ENCODE results near the gene SNED1. TPM values are rescaled to one million over a fixed set of nuclear protein-coding genes. Genes with fewer than 3 reads are reported as not detected.

Gene SNED1
- total RNA-seq, 1 experiment from 2014 or later: 65.5 TPM

DNA sequence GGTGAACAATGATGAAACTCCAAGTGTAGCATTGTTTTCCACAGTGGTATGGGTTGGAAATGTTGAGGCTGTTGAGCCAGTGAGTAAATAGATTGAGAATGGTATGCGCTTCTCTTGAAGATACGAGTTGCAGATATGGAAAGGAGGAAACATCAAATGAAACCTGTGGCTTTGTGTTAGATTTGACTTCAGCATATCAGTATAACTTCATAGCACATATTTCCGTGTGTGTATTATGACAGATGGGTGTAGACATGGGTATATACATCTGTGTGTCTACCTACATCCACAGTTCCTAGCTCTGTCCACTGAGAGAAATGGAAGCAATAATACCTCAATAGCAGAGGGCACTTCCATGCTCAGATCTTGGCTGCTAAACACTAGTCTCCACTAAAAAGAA lies 8.0 kb downstream of the SNED1 start:
- DNase-seq (ENCODE audit: low read depth): no peak

DNA sequence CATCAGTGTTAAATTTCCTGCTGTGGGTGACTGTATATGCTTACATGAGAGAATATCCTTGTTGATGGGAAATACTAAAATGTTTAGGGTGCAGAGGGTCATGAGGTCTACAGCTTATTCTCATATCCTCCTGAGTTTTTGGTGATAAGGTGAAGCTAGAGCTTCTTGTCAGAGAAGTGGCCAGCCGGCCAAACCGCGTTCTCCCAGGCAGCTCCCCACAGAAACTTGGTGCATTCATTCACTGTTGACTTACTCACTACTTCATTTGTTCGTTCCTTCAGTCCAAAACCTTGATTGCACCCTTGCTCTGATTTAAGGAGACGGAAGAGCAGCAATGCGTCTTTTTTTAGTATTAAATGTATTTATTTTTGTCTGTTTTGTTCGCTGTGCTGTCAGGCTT lies 8.7 kb downstream of the SNED1 start:
- no peak for DNase-seq (ENCODE audit: low read depth)

DNA sequence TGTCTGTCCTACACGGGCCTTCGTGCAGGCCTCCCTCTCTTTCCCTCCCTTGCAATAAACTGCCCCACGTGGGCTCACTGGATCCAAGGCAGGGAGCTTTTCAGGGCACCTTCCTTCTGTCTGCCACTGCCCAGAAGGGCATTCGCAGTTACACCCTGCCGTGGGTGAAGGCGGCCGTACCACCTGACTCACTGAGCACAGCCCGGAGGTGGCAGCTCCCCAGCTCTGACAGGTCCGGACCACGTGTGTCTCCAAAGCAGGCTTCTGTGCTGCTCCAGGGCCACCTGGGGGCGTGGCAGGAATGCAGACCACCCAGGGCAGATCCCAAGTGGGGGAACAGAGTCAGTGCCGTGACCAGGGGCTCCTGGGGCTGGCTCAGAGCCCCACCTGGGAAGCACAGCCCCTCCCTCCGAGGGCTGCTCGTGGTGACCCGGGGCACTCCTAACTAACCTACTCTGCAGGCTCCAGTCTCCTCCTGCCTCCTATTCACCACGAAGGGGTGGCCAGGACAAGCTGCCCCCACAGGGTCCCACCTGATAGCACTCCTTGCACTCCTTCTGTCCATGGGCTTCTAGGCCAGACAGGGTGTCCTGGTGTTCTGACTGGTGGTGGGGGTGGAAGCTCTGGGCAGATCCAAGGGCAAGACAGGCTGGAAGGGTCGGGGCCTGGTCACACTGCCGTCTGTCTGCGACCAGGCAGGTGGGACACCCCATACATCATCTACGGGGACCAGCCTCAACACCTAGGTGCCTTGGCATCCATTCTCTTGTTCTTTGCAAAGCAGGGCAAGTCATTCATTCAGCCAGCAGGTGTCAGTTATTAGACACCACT lies 9.7 kb downstream of the SNED1 start:
- DNase-seq (ENCODE audit: low read depth): no peak

DNA sequence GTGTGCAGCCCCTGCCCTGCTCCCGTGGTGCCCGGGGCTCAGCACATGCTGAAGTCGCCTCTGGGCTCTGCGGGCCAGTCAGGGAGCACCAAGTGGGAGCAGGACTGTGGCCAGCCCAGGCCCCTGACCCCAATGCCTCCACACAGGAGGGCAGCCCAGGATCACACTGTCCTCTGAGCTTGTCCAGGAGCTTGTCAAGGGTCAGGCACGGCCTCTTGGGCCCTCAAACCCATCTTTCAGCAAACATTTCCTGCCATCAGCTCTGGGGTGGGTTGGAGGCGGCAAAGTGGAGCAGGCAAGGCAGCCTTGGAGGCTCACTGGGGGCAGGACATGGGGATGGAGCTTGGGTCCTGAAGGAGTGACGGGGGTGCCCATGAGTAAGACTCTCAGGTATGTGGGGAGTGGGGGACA lies 10.3 kb downstream of the SNED1 start:
- no peak for DNase-seq (ENCODE audit: low read depth)

DNA sequence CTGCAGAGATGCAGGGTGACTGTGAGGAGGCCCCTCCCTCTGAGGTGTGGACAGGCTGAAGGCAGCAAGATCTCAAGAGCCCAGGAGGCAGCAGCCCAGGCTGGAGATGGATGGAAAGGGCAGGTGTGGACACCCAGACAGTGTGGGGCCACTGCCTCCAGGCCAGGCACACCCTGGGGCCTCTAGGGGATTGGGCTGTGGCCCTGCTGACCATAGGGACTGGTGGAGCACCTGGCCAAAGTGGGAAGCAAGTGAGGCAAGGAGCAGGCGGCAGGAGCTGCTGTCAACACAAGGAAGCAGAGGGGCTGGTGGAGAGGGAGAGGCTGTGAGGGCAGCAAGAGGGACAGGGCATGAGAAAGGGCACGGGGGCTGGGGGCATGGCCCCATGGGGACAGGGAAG lies 10.8 kb downstream of the SNED1 start:
- DNase-seq (ENCODE audit: low read depth): no peak

DNA sequence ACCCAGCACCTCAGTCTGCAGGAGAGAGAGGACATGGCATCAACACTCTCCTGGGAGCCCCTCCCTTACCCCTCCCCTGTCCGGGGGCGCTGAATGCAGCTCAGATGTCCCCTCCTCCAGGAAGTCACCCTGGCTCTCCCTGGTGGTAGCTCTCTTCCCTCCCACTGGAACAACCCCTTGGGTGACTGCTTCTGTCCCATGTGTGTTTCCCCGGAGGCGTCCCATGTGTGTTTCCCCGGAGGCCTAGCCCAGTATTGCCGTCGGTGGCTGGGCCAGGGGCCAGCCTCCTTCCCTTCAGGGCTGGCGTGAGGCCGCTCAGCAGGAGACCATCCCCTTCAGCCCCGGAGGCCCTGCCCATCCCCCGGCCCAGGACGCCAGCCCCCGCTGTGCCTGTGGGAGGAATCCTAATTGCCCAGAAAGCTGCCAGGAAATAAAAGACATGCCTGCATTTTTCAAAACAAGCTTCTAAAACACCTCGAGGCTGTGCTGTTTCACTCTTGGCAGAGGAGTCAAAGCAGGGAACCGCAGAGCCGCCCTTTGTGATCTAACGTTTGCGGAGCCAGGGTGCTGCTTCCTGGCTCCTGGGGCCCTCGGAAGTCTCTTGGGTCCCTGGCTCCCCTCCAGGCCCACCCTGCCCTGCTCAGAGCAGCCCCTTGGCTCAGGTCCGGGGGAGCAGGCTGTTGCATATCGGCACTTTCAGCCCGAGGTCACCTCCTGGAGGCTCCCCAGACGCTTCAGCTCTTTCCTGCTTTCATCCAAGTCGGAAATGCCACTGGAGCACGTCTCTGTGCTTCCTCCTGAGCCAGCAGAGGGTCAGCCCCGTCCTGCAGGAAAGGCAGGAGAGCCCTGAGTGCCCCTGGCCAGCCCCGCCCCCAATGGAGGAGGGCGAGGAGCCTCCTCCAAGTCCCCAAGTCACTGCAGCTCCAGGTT lies 11.4 kb downstream of the SNED1 start:
- peak; percentile 100 for DNase-seq (ENCODE audit: low read depth)

DNA sequence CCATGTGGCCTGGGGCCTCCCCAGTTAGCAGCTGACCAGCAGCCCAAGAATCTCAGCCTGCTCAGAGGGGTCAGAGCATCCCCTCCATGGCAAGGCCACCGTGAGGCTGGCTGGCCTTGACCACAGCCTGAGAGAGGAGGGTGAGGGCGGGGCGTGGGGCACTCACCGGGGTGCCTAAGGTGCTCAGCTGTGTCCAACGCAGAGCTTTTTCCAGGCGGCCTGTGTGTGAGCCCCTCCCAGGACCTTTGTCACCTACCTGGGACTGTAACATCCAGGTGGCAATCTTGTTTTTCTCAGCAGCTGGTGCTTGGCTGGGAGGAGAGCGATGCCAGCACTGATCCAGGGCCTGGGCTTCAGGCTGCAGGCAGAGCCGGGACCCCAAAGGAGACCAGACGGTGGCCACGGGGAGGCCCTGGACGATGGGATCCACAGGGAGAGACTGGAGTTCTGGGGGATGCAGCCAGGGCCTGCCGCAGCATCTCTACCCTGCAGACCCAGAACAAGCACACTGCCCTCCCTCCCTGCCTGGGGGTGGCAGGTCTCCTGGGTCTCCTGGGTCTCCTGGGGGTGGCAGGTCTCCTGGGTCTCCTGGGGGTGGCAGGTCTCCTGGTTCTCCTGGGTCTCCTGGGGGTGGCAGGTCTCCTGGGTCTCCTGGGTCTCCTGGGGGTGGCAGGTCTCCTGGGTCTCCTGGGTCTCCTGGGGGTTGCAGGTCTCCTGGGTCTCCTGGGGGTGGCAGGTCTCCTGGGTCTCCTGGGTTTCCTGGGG lies 12.3 kb downstream of the SNED1 start:
- DNase-seq (ENCODE audit: low read depth): no peak

DNA sequence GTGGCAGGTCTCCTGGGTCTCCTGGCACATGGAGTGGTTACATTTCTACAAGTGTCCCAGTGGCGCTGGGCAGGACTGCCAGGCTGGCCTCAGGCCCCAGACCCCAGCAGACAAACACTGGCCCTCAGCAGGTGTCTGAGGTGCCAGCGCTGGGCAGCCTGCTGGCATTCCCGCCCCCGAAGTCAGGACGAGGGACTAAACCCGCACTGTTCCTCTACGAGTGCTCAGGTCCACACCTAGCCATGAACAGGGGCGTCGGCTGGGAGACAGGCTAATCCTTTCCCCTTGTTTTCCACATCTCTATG lies 12.8 kb downstream of the SNED1 start:
- DNase-seq (ENCODE audit: low read depth): no peak

DNA sequence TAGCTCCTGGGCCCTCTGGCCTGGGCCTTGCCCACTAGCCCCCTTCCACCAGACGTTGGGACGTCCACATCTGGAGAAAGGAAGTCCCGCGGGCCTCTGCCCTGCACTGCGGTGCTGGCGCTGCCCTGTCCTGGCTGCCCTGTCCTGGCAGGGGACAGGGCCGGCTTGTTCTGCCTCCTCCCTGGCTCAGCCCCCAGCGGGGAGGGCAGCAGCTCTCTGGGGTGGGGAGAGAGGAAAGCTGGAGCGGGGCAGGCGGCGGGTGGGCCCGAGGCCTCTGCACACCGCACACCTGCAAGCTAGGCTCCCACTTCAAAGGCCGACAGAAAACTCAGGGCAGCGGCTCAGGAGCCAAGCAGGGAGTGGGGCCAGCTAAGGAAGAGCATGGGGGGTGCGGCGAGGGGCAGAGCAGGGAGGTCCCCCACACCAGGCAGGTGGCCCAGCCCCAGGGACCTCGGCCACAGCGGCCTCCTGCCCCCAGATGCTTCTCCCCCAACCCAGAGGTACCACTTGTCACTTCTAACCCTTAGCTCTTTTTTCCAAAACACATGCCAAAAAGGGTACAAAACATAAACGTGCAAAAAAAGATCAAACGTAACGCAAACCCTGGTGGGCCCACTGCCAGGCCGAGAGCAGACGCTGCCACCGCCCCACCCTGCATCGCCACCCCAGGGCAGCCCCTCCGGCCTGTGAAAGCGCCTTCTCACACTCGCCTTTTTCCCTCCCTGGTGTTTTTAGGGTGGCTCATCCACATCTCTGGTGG lies 13.5 kb downstream of the SNED1 start:
- no peak for DNase-seq (ENCODE audit: low read depth)

DNA sequence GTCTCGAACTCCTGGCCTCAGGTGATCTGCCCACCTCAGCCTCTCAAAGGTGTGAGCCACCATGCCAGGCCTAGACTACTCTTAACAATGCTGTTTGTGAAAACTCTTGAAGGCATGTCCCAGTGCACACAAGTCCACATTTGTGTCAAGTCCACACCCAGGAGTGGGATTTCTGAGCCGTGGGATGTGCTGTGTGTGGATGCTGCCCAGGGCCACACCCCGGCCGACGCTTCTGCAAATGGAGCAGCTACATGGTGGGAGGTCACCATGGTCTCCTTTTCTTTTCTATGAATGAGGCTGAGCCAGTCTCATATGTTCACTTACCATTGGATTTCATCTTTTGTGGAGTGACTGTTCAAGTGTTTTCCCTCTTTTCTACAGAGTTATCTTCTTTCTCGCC lies 15.8 kb downstream of the SNED1 start:
- DNase-seq (ENCODE audit: low read depth): no peak

DNA sequence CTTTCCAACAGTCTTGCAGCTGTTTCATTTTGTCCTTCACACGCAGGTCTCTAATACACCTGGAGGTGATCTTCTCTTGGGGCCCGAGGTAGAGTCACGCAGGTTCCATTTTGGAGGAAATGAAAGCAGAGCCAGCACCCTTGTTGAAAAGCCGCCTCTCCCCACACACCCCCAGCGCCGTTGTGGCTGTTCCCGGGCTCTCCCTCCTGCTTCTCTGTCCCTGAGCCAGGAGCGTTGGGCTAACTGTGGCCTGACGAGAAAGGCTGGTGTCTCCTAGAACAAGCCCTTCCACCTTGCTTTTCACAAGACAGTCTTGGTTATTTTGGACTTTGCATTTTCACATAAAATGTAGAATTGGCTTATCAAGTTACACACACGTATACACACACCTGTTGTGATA lies 16.3 kb downstream of the SNED1 start:
- no peak for DNase-seq (ENCODE audit: low read depth)

DNA sequence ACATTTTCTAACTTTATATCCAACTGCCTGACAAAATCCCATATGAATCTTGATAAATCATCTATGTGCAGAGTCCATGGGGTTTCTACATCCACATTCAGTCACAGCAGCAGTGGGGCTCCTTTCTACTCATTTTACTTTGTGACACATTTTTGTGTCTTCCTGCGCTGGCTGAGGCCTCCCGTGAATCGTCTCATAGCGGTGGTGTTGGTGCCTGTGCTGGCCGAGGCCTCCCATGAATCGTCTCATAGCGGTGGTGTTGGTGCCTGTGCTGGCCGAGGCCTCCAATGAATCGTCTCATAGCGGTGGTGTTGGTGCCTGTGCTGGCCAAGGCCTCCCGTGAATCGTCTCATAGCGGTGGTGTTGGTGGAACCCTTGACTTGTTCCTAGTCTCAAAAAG lies 17.0 kb downstream of the SNED1 start:
- DNase-seq (ENCODE audit: low read depth): no peak

DNA sequence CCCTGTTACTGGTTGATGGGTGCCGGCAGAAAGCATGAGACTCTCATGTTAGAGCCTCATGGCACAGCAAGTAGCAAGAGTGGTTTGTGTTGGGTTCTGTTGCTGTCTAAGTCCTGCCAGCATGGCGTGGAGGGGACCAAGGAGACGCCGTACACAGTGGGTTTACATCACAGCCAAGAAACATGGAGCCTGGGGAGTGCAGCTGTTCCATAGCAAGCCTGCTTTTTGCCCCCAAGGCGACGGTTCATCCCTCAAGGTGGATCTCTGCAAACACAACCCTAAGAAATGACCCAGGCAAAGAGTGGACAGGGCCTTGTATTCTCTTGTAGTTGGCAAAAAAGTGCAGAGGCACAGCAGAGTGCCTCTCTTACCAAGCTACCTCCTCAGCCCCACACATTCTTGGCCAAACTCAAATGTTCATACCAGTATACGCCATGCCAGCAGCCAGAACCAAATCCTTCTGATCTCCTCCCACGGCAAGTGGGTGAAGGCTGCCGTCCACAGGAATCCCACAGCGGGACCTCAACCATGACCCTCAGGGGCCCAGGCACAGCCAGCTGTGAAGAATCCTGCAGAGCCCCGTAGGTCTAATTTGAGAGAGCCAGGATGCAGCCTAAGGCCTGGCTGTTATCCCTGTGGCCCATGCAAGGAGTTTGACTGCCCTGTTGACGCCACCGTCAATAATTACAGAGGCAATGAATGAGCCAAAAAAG lies 19.0 kb downstream of the SNED1 start:
- peak; percentile 50 for DNase-seq (ENCODE audit: low read depth)

DNA sequence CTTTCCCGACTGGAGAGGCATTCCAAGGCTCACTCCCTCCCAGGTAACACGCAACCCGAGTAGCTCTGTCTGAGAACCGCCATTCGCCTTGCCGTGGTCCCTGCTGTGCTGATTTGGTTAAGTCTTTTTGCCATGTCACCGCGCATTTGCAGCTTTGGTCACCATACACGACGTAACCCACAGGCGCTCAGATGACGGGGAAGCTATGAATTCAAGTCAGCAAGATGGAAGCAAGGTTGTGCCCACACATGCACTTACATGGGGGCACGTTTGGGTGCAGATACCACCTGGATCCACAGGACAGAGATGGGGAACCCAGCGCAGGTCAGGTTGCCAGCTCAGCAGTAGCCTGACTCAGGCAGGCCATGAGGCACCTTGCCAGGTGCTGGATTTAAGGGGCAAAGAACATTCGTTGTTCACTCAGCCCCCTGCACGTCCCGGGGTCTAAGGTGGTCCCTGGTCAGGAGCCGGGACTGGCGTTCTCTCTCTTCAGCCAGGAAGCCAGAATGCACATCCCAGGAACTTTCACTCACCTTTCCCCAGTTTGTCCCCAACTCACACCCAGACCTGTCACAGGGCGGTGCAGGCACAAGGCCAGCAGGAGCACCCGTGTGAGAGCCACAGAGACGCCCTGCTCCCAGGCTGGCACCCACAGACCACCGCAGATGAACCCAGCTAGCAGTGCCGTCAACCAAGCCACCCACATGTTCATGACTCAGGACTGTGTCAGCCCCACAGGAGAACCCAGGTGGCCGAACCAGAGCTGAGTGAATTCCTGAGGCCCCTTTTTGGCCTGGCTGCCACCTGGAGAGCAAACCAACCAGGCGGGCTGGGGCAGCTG lies 19.9 kb downstream of the SNED1 start:
- DNase-seq (ENCODE audit: low read depth): peak; percentile 73

DNA sequence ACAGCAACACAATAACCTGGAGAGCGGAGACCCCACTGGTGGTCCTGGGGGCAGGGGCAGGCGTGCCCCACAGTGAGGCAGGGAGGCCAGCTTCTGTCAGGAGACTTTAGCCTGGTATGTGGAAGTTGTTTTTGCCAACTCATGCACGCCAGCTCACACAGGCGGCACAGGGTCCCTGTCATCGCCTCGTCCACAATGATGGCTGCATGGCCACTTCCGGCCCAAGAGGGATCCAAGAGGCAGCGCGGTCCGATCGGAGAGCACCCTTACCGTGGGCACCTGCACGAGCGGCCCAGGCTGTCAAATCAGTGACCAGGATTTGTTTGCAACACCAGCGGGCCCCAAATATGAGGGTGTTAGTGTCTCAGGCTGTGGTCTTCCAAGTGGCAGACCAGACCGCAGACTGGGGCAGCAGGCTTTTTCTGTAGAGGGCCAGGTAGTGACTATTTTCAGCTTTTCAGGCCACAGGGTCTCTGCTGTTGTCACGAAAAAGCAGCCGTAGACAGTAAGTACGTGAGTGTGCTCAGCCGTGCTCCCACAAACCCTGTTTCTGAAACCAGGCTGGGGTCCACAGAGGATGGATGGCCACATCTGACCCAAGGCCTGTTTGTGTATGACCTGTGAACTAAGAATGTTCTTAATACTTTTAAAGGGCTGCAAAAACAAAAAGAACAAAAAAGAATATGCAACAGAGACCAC lies 21.2 kb downstream of the SNED1 start:
- no peak for DNase-seq (ENCODE audit: low read depth)

DNA sequence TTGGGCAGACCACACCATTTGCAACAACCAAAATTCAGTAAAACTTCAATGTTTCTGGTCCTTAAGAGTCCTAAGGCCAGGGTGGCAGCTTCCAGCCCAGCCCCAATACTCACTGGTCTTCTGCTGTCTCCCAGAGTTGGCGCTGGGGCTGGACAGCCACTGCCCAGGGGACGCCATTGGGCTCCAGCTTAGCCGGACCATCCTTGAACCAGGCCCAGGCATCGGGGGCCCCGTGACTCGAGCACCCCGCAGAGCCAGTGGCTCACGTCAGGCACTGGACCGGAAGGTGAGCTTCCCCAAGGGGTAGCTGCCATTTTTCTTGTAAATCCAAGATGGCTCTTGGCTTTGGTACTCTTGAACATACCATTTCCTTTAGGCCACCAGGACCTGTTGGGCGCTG lies 21.8 kb downstream of the SNED1 start:
- no peak for DNase-seq (ENCODE audit: low read depth)

DNA sequence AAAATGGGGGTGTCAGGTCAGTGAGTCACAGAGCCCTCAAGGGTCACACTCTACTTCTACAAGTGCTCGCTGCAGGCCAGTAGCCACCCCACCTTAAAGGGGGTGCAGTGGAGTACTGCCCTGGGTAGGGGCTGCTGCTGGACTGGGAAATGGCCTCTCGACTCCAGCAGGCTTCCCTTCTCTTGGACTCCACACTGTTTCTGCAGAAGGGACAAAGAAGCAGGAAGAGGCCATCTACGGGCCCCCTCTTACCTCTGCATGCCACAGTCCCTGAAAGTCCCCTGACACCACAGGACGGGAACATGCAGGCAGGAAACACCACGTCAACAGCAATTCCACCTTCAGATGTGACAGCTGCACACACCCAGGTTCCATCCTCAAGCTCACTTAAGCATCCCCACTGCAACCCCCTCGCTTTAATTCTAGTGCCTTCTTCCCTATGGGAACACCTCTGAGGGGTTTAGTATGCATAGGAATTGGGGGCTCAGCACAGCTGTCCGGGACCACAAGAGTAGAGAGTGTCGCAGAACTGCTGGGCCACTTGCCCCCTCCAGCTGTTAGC lies 22.3 kb downstream of the SNED1 start:
- no peak for DNase-seq (ENCODE audit: low read depth)

DNA sequence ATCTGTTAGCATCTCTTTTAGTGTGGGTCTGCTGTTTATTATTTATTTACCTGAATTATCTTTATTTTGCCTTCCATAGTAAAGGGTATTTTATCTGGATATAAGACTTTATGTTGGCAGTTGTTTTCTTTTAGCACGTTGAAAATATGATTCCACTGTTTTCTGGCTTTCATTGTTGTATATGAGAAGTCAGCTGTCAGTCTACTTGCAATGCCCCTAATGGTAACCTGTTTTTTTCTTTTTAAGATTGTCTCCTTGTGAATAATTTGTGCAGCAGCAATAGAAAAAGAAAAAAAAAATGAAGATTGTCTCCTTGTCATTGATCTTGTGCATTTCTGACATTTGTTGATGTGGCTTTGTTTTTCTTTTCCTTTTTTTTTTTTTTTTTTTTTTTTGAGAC lies 27.2 kb downstream of the SNED1 start:
- DNase-seq (ENCODE audit: low read depth): no peak
